ENCODE results near the gene RECK.

Gene RECK

DNA sequence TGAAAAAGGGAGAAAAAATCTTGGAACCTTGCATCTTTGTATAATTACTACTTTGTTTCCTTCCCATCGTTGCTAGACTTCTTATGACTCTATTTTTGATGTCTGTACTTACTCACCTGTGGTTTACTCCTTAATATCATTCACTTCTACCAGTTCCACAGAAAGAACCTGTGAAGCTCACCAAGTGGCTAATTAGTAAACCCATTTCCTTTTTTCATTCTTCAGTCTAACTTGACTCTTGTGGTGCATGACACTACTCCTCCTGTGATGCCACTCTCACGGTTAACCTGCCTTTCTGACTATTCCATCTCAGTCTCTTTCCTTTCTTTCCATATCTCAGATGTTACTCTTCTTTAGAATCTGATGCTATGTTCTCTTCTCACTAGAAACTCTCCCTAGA lies 14.6 kb downstream of the RECK start:
- in situ Hi-C loops (cut with HindIII; ENCODE audit: low sequenced_read_pairs), result no loop called here
- no peak overlapping the region for H3K4me3 ChIP-seq (ENCODE audit: low read depth, low read length)
- DNase-seq (ENCODE audit: low read depth, low spot score), result no peak
- TF ChIP-seq, protein P1, sequence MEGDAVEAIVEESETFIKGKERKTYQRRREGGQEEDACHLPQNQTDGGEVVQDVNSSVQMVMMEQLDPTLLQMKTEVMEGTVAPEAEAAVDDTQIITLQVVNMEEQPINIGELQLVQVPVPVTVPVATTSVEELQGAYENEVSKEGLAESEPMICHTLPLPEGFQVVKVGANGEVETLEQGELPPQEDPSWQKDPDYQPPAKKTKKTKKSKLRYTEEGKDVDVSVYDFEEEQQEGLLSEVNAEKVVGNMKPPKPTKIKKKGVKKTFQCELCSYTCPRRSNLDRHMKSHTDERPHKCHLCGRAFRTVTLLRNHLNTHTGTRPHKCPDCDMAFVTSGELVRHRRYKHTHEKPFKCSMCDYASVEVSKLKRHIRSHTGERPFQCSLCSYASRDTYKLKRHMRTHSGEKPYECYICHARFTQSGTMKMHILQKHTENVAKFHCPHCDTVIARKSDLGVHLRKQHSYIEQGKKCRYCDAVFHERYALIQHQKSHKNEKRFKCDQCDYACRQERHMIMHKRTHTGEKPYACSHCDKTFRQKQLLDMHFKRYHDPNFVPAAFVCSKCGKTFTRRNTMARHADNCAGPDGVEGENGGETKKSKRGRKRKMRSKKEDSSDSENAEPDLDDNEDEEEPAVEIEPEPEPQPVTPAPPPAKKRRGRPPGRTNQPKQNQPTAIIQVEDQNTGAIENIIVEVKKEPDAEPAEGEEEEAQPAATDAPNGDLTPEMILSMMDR (IDR thresholded peaks at IDR 0.05; ENCODE audit: low read depth, low read length), result no peak

DNA sequence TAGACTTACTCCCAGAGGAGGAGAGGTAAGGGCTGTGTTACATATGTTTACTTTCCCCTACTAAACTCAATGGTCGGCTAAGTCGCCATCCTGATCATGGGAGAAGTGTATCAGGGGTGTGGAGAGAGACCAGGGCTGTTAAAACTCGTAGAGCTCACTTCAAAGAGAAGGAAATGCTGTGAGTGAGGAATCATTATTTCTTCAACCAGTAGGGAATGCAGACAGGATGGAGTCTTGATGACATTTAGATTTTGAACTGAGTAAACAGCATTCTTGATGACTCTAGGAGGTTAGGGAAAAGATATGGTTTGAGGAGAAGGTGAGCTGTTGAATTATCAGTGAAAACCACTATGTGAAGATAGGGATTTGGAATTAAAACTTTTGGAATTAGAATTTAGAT lies 17.3 kb downstream of the RECK start:
- TF ChIP-seq, protein P1 (IDR thresholded peaks at IDR 0.05; ENCODE audit: low read depth, low read length), result no peak
- no peak for DNase-seq (ENCODE audit: low read depth, low spot score)
- in situ Hi-C loops (cut with HindIII; ENCODE audit: low sequenced_read_pairs), result no loop called here
- H3K4me3 ChIP-seq (ENCODE audit: low read depth, low read length), result no peak overlapping the region

DNA sequence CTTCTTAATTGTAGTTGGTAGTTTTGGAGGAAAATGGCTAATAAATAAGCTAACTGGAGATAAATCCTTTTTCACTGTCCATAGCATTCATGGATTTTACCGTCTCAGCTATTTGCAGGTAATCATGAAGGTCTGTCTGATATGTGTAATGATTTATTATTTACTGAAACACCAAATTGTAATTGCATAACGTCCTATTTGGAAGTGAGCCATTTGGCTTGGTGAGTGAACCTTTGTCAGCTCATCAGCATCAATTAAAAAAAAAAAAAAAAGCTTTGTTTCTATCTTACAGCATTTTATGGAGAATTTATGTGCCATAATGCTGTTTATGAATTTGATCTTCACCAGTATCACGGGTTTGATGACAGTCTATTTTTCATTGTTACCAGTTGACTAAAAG lies 20.2 kb downstream of the RECK start:
- TF ChIP-seq, protein P1 (IDR thresholded peaks at IDR 0.05; ENCODE audit: low read depth, low read length), result no peak
- no peak overlapping the region for H3K4me3 ChIP-seq (ENCODE audit: low read depth, low read length)
- DNase-seq (ENCODE audit: low read depth, low spot score), result no peak
- in situ Hi-C loops (cut with HindIII; ENCODE audit: low sequenced_read_pairs), result no loop called here

DNA sequence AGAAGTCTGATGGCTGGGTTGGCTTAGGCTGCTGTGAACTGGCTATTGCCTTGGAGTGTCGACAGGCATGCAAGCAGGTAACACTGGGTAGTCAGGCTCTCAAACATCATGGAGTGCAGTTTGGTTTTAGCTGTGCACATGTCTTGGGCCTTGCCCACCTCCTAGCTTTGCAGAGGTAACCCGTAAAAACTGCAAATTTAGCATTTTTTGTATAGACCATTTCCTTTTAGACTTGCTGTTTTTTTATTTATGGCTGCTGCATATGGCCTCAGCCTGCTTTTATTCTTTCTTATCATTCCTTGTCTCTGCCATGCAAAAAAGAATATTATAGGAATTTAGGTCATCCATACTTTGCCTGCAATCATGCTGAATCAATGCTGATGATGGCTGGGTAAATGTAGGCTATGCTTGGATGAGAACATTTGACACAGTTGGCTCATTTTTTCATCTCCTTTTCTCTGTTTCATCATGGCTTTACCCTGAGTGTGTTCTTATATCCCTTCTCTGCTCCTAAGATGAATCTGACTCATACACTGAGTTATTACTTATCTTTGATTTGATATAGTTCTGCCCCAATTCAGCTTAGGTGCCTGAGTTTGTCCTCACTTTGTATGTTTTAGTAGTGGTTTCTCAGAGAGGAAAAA lies 27.2 kb downstream of the RECK start:
- peak; percentile 17 for DNase-seq (ENCODE audit: low read depth, low spot score)
- in situ Hi-C loops (cut with HindIII; ENCODE audit: low sequenced_read_pairs), result no loop called here
- TF ChIP-seq, protein P1 (IDR thresholded peaks at IDR 0.05; ENCODE audit: low read depth, low read length), result no peak
- H3K4me3 ChIP-seq (ENCODE audit: low read depth, low read length), result no peak overlapping the region

DNA sequence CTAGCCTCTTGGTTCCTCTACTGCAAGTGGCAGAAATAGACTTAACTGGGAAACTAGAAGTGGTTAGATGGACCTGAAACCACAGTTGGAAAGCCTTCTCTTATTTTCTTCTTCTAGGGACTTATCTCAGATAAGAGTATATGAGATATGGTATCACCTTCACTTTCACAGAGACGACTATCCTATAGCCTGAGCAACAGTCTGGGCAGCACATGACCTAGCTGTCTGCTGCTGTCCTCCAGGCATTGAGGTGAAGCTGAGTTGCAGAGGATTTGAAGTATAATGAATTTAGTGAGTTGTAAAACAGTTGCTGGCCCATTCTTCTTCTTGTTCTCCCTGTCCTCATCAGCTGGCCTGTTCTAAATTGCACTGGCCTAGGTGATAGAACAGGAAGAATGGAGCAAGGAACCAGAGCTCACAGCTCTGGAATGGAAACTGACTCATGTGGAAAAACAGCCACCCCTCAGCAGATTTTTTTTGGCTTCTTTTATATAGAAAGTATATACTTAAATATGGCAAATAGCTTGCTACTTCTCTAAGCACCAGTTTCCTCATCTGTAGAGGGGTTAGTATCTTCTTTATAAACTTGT lies 27.8 kb downstream of the RECK start:
- in situ Hi-C loops (cut with HindIII; ENCODE audit: low sequenced_read_pairs), result no loop called here
- TF ChIP-seq, protein P1 (IDR thresholded peaks at IDR 0.05; ENCODE audit: low read depth, low read length), result no peak
- DNase-seq (ENCODE audit: low read depth, low spot score), result peak; percentile 38
- no peak overlapping the region for H3K4me3 ChIP-seq (ENCODE audit: low read depth, low read length)

DNA sequence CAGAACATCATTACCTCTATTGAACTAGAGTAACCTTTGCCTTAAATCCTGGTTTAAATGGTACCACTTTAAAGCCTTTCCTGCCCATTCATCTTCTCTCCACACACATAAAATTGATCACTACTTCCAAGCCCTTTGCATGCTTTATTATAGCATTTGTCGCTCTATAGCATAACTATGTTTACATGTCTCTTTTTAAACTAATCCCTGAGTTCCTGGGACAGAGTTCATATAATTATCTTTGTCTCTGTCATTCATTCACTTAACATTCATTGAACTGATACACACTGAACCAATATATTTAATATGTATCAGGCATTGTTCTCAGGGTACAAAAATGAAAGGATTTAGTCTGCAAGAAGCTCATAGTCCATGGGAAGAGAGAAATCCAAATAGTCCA lies 37.3 kb downstream of the RECK start:
- DNase-seq (ENCODE audit: low read depth, low spot score), result no peak
- TF ChIP-seq, protein P1 (IDR thresholded peaks at IDR 0.05; ENCODE audit: low read depth, low read length), result no peak
- in situ Hi-C loops (cut with HindIII; ENCODE audit: low sequenced_read_pairs), result no loop called here
- H3K4me3 ChIP-seq (ENCODE audit: low read depth, low read length), result no peak overlapping the region

Measured in astrocyte of the spinal cord (primary cell).